Mesenchymal stem cell (in vitro differentiated cells and primary cell): ENCODE results near the gene TRIM61. TPM values are rescaled to one million over a fixed set of nuclear protein-coding genes. Genes with fewer than 3 reads are reported as not detected.

Experiments used
- DNase-seq: peaks from one replicate; pipeline ENCODE4 v3.0.0-alpha.2; 2013
- H2AFZ ChIP-seq: one replicate; pipeline ENCODE4 v1.6.1; 2013; ENCODE audit warnings: low read depth, mild to moderate bottlenecking, control low read depth, inconsistent platforms, low read length, moderate library complexity
- H2AK5ac ChIP-seq: 2 replicates; pipeline ENCODE4 v1.6.1; 2013; ENCODE audit warnings: low read length, moderate library complexity, mild to moderate bottlenecking, inconsistent platforms; ENCODE audit not compliant: severe bottlenecking
- H2BK120ac ChIP-seq: one replicate; pipeline ENCODE4 v1.6.1; 2013; ENCODE audit warnings: low read depth, mild to moderate bottlenecking, inconsistent platforms, low read length, moderate library complexity
- H2BK12ac ChIP-seq, 2 experiments: one replicate each; pipeline ENCODE4 v1.6.1; 2013; ENCODE audit warnings: inconsistent platforms in 2 of 2, low read length in 2 of 2, mild to moderate bottlenecking in 2 of 2, moderate library complexity in 2 of 2, control low read depth in 1 of 2
- H2BK15ac ChIP-seq: one replicate; pipeline ENCODE4 v1.6.1; 2013; ENCODE audit warnings: mild to moderate bottlenecking, low read depth, inconsistent platforms; ENCODE audit not compliant: poor library complexity, severe bottlenecking
- H2BK5ac ChIP-seq: 2 replicates; pipeline ENCODE4 v1.6.1; 2013; ENCODE audit warnings: low read depth, mild to moderate bottlenecking, low read length, control low read depth, inconsistent platforms; ENCODE audit not compliant: poor library complexity, severe bottlenecking
- H3K14ac ChIP-seq, 2 experiments: one replicate each; pipeline ENCODE4 v1.6.1; 2013; ENCODE audit warnings: inconsistent platforms in 2 of 2, low read length in 2 of 2, control low read depth in 1 of 2, mild to moderate bottlenecking in 1 of 2, moderate library complexity in 1 of 2
- H3K18ac ChIP-seq, 2 experiments: one replicate each; pipeline ENCODE4 v1.6.1; 2013; ENCODE audit warnings: inconsistent platforms in 2 of 2, low read length in 2 of 2, control low read depth in 1 of 2, low read depth in 1 of 2, mild to moderate bottlenecking in 1 of 2
- H3K23ac ChIP-seq, 2 experiments: one replicate each; pipeline ENCODE4 v1.6.1; 2013; ENCODE audit warnings: inconsistent platforms in 2 of 2, low read length in 2 of 2, mild to moderate bottlenecking in 2 of 2, moderate library complexity in 2 of 2, control low read depth in 1 of 2
- H3K27ac ChIP-seq: 2 replicates; pipeline ENCODE4 v1.5.1; 2013; ENCODE audit warnings: mild to moderate bottlenecking, moderate library complexity, low read length, control low read depth, inconsistent platforms; ENCODE audit not compliant: poor library complexity, severe bottlenecking
- H3K27me3 ChIP-seq, 2 experiments: 2 replicates each; pipeline versions ENCODE4 v1.6.1 to v1.7.0; 2013; ENCODE audit warnings: low read length in 2 of 2, mild to moderate bottlenecking in 2 of 2, moderate library complexity in 2 of 2, control low read depth in 1 of 2, inconsistent platforms in 1 of 2; ENCODE audit not compliant: control insufficient read depth in 1 of 2, insufficient read depth in 1 of 2
- H3K36me3 ChIP-seq, 2 experiments: 2 replicates each; pipeline versions ENCODE4 v1.6.1 to v1.7.0; 2013; ENCODE audit warnings: low read length in 2 of 2, control low read depth in 1 of 2, inconsistent platforms in 1 of 2, low read depth in 1 of 2, mild to moderate bottlenecking in 1 of 2; ENCODE audit not compliant: insufficient read depth in 2 of 2, control insufficient read depth in 1 of 2
- H3K4ac ChIP-seq, 2 experiments: one replicate each; pipeline ENCODE4 v1.6.1; 2013; ENCODE audit warnings: inconsistent platforms in 2 of 2, low read length in 2 of 2, mild to moderate bottlenecking in 2 of 2, moderate library complexity in 2 of 2, control low read depth in 1 of 2, low read depth in 1 of 2
- H3K4me1 ChIP-seq: 2 replicates; pipeline ENCODE4 v1.6.1; 2013; ENCODE audit warnings: low read depth, low read length, control low read depth; ENCODE audit not compliant: control insufficient read depth, insufficient read depth
- H3K4me2 ChIP-seq: 2 replicates; pipeline ENCODE4 v1.6.1; 2013; ENCODE audit warnings: low read length, mild to moderate bottlenecking, inconsistent platforms; ENCODE audit not compliant: poor library complexity, severe bottlenecking
- H3K4me3 ChIP-seq, 2 experiments: 2 replicates each; pipeline versions ENCODE4 v1.5.1 to v1.7.0; 2013; ENCODE audit warnings: low read length in 2 of 2, mild to moderate bottlenecking in 2 of 2, control low read depth in 1 of 2, low read depth in 1 of 2; ENCODE audit not compliant: insufficient read depth in 1 of 2
- H3K79me1 ChIP-seq: replicated peaks from 2 replicates; pipeline ENCODE4 v1.6.1; 2013; ENCODE audit warnings: mild to moderate bottlenecking, control low read depth, low read length, inconsistent platforms; ENCODE audit not compliant: poor library complexity, severe bottlenecking
- H3K9ac ChIP-seq: 2 replicates; pipeline ENCODE4 v1.7.0; 2013; ENCODE audit warnings: mild to moderate bottlenecking, low read length, moderate library complexity
- H3K9me3 ChIP-seq: 2 replicates; pipeline ENCODE4 v1.7.0; 2013; ENCODE audit warnings: mild to moderate bottlenecking, low read length; ENCODE audit not compliant: control insufficient read depth
- H4K8ac ChIP-seq: one replicate; pipeline ENCODE4 v1.6.1; 2013; ENCODE audit warnings: inconsistent platforms, mild to moderate bottlenecking, low read length, moderate library complexity
- H4K91ac ChIP-seq: one replicate; pipeline ENCODE4 v1.6.1; 2013; ENCODE audit warnings: mild to moderate bottlenecking, low read length, inconsistent platforms
- WGBS: methylation state at CpG from one replicate; pipeline ENCODE4 v1.1.7; 2013; ENCODE audit warnings: mixed read lengths; 5-methylcytosine and 5-hydroxymethylcytosine counted together
- small RNA-seq: library from polyadenylated mRNA; stranded (forward); fragments of <200 nt; extraction: miRNeasy Mini kit (QIAGEN cat#:217004); gene quantifications from one replicate; pipeline ENCODE3, GENCODE V24; 2013; ENCODE audit warnings: low read depth

TRIM61 gene

DNA sequence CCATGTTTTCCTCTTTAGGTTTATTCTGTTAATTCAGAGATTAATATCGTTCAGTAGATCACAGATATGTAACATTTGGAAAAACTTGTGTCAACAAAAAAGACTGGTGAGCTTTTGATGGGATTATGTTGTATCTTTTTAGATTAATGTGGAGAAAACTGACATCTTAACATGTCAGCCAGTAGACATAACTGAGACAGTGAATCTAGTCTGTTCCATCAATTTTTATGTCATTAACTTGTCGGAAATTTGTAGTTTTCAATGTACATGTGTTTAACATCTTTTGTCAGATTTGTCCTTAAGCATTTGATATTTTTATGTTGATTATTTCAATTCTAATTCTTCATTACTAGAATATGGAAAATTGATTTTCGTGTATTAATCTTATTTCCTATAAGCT lies 58.5 kb downstream of the TRIM61 start:
- H3K9ac ChIP-seq = no peak overlapping the region
- WGBS = 83% methylated on average over 1 of the region's 3 CpGs

More for the DNA sequence above, 58.5 kb downstream of the TRIM61 start:
- Histone ChIP-seq H2AFZ (no peak overlapping the region), H3K4me1 (no peaks in the 10 kb centered on the region), H3K4me2 (no peak overlapping the region), H3K27me3 (no peaks in the 10 kb centered on the region), H2BK5ac (no peak overlapping the region), H3K27ac (no peak overlapping the region), H2AK5ac (no peak overlapping the region), H3K9me3 (no peaks in the 10 kb centered on the region), H3K23ac (no peak overlapping the region), H2BK12ac (no peak overlapping the region), H3K14ac (no peak overlapping the region), H4K91ac (no peak overlapping the region), H3K4me3 (no peak overlapping the region), H3K79me1 (no peaks in the 10 kb centered on the region), H2BK120ac (no peak overlapping the region), H3K4ac (no peak overlapping the region), H3K18ac (no peak overlapping the region), H4K8ac (no peak overlapping the region), H2BK15ac (no peak overlapping the region), H3K36me3 (no peaks in the 10 kb centered on the region)
- DNase-seq = no peak

Small RNAs within 50 kb of the gene (small RNA-seq; reads per million reads assigned to genes)
- gene AC106872.12 = not detected
